ENCODE data around the gene TRIM8. TPM values are rescaled to one million over a fixed set of nuclear protein-coding genes. Genes with fewer than 3 reads are reported as not detected.
A peak's percentile ranks its signal among the peaks of the same experiment; 100 is the strongest.

Gene TRIM8
- total RNA-seq, 1 experiment from 2014 or later: 37.0 TPM

GRCh38 chr10:102613286-102613685 lies 31.0 kb upstream of the TRIM8 start:
- H3K14ac ChIP-seq (ENCODE audit: insufficient read depth, low read length): no peak overlapping the region
- Mint-ChIP-seq H3K27me3 (ENCODE audit: low read depth) (no peaks in the 10 kb centered on the region), H3K4me1 (peaks cover 14 to 16% of the 10 kb centered on the region in 2 experiments)

More at GRCh38 chr10:102613286-102613685, 31.0 kb upstream of the TRIM8 start:
- Histone ChIP-seq H3K4me2 (ENCODE audit: insufficient read depth, insufficient read length, low read length) (no peak overlapping the region), H2AK5ac (ENCODE audit: insufficient read length, low read length) (no peak overlapping the region), H4K91ac (ENCODE audit: insufficient read length, low read depth, low read length) (no peak overlapping the region), H3K9ac (ENCODE audit: extremely low read depth, insufficient read length, low read length) (no peak overlapping the region), H2BK20ac (ENCODE audit: low read depth, low read length, poor library complexity, severe bottlenecking) (no peak overlapping the region), H3K27ac (ENCODE audit: insufficient read length, low read depth, low read length) (no peak overlapping the region), H3K23ac (ENCODE audit: insufficient read length, low read depth, low read length) (no peak overlapping the region), H2BK5ac (ENCODE audit: insufficient read length, low read length) (no peak overlapping the region), H4K8ac (replicated peaks; ENCODE audit: insufficient read length, low read depth, low read length) (no peak overlapping the region), H3K9me3 (ENCODE audit: control insufficient read depth, low read depth, low read length) (no peaks in the 10 kb centered on the region), H3K4me1 (ENCODE audit: insufficient read depth, low read length) (no peaks in the 10 kb centered on the region), H2BK15ac (ENCODE audit: low read depth, low read length) (peak overlapping the region; percentile 1; the same call in 1 of the 2 replicates), H2BK120ac (ENCODE audit: low read depth, low read length, poor library complexity, severe bottlenecking) (no peak overlapping the region), H3K79me1 (ENCODE audit: insufficient read depth, low read depth, low read length, poor library complexity, severe bottlenecking) (no peaks in the 10 kb centered on the region), H3K18ac (ENCODE audit: insufficient read length, low read depth, low read length) (no peak overlapping the region), H4K5ac (ENCODE audit: insufficient read length, low read depth, low read length) (no peak overlapping the region), H2AFZ (ENCODE audit: low read length) (no peak overlapping the region), H3K23me2 (ENCODE audit: insufficient read length, low read depth, low read length, poor library complexity, severe bottlenecking) (no peaks in the 10 kb centered on the region), H3K56ac (ENCODE audit: insufficient read length, low read depth, low read length) (no peak overlapping the region), H3K4ac (ENCODE audit: low read depth, low read length) (no peak overlapping the region), H3K79me2 (ENCODE audit: insufficient read depth, low read length) (no peaks in the 10 kb centered on the region), H4K20me1 (ENCODE audit: control insufficient read depth, insufficient read depth, insufficient read length) (no peaks in the 10 kb centered on the region), H2BK12ac (ENCODE audit: insufficient read length, low read depth, low read length) (no peak overlapping the region), H3K27me3 (ENCODE audit: insufficient read depth, low read length) (no peaks in the 10 kb centered on the region), H3T11ph (ENCODE audit: low read length) (no peak overlapping the region)
- peaks cover 3 to 8% (median 8%) of the 10 kb centered on the region in 3 experiments; a peak in 6 of 7 replicates for H3K36me3 Mint-ChIP-seq (ENCODE audit: insufficient read depth in 1 of 3, low read depth in 3 of 3)
- TF ChIP-seq CTCF (conservative IDR thresholded peaks at IDR 0.05): no peak
- H3K27ac Mint-ChIP-seq: peak overlapping the region in 2 of 3 experiments; percentile 76 to 88; a peak in 3 of 7 replicates
- H3K9me3 Mint-ChIP-seq: no peaks in the 10 kb centered on the region
- DNase-seq: no peak
- H3K4me3 Mint-ChIP-seq: no peak overlapping the region
- no CpG with 5 or more reads among the region's 7 CpGs for WGBS (ENCODE audit: extremely low coverage, insufficient read length, low lambda C conversion rate)

Measured in H9 (cell line).